ENCODE measurements around the gene ICAM2.

- TF ChIP-seq CTCF (IDR thresholded peaks at IDR 0.05) (no peak), PBX3 (IDR thresholded peaks at IDR 0.05) (no peak), IRF3 (IDR thresholded peaks at IDR 0.05; ENCODE audit: low read depth, low read length) (no peak), RAD21 (IDR thresholded peaks at IDR 0.05; ENCODE audit: low read length) (no peak), MEF2A (IDR thresholded peaks at IDR 0.05; ENCODE audit: borderline replicate concordance, low read depth) (no peak), JUND (IDR thresholded peaks at IDR 0.05) (no peak), CHD2 (IDR thresholded peaks at IDR 0.05; ENCODE audit: low read length, partially characterized antibody) (no peak), MAX (IDR thresholded peaks at IDR 0.05; ENCODE audit: low read depth) (no peak)
Observed at GRCh38 chr17:64048805-64049204, 28.4 kb upstream of the ICAM2 start.

Measured in SK-N-SH (cell line).